HUES48 (cell line): ENCODE measurements around the gene PTPDC1.

Experiments
- H3K27ac ChIP-seq: one replicate; pipeline ENCODE4 v1.7.0; 2013; ENCODE audit warnings: low read depth, low read length, inconsistent platforms
- H3K27me3 ChIP-seq: 2 replicates; pipeline ENCODE4 v1.6.1; 2013; ENCODE audit warnings: mild to moderate bottlenecking, low read length; ENCODE audit not compliant: control insufficient read depth, insufficient read depth
- H3K36me3 ChIP-seq: 2 replicates; pipeline ENCODE4 v1.6.1; 2013; ENCODE audit warnings: low read length; ENCODE audit not compliant: control insufficient read depth, insufficient read depth
- H3K4me1 ChIP-seq: 2 replicates; pipeline ENCODE4 v1.6.1; 2013; ENCODE audit warnings: mild to moderate bottlenecking, low read length; ENCODE audit not compliant: control insufficient read depth, insufficient read depth
- H3K4me3 ChIP-seq: 2 replicates; pipeline ENCODE4 v1.5.1; 2013; ENCODE audit warnings: mild to moderate bottlenecking, low read depth, low read length
- H3K9ac ChIP-seq: 2 replicates; pipeline ENCODE4 v1.6.1; 2013; ENCODE audit warnings: mild to moderate bottlenecking, low read depth, low read length, moderate library complexity
- H3K9me3 ChIP-seq: 2 replicates; pipeline ENCODE4 v1.6.1; 2013; ENCODE audit warnings: low read length; ENCODE audit not compliant: control insufficient read depth, insufficient read depth

PTPDC1 gene

GRCh38 chr9:94144394-94144793 is 60.1 kb downstream of the PTPDC1 start:
- H3K4me1 ChIP-seq = peaks cover 10% of the 10 kb centered on the region
- H3K27ac ChIP-seq = no peak overlapping the region
- H3K27me3 ChIP-seq = no peaks in the 10 kb centered on the region
- H3K9me3 ChIP-seq = no peaks in the 10 kb centered on the region
- H3K9ac ChIP-seq = no peak overlapping the region
- no peaks in the 10 kb centered on the region for H3K36me3 ChIP-seq
- no peak overlapping the region for H3K4me3 ChIP-seq

GRCh38 chr9:94145640-94146039 is 61.4 kb downstream of the PTPDC1 start:
- Histone ChIP-seq H3K36me3 (no peaks in the 10 kb centered on the region), H3K27ac (no peak overlapping the region), H3K4me1 (peaks cover 19% of the 10 kb centered on the region), H3K4me3 (no peak overlapping the region), H3K9me3 (no peaks in the 10 kb centered on the region), H3K9ac (no peak overlapping the region), H3K27me3 (no peaks in the 10 kb centered on the region)

- H3K27ac ChIP-seq = no peak overlapping the region
- no peaks in the 10 kb centered on the region for H3K36me3 ChIP-seq
- H3K4me1 ChIP-seq = peaks cover 24% of the 10 kb centered on the region
- H3K9ac ChIP-seq = no peak overlapping the region
- H3K4me3 ChIP-seq = no peak overlapping the region
- no peaks in the 10 kb centered on the region for H3K9me3 ChIP-seq
- no peaks in the 10 kb centered on the region for H3K27me3 ChIP-seq
Observed at GRCh38 chr9:94147776-94148175, 63.5 kb downstream of the PTPDC1 start.

GRCh38 chr9:94148419-94148818 is 64.2 kb downstream of the PTPDC1 start:
- no peaks in the 10 kb centered on the region for H3K9me3 ChIP-seq
- H3K9ac ChIP-seq = no peak overlapping the region
- H3K27me3 ChIP-seq = no peaks in the 10 kb centered on the region
- H3K4me1 ChIP-seq = peaks cover 24% of the 10 kb centered on the region
- no peaks in the 10 kb centered on the region for H3K36me3 ChIP-seq
- H3K4me3 ChIP-seq = no peak overlapping the region
- H3K27ac ChIP-seq = no peak overlapping the region

DNA sequence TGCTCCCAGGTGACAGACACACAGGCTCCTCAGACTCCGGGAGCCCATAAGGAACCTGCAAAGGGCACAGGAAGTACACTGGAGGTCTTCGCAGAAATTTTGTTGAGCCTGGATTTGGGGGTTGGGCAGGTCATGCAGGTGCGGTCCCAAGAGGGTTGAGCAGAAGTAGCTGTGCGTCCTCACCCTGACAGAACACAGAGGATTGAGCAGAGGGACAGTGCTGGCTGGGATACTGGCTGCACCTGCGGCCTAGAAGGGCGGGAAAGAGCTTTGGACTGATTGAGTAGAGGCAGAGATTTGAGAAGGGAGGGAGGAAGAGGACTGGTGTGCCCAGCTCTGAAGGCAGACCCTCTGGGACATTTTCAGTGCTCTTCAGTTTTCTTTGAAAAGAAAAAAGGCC is 65.4 kb downstream of the PTPDC1 start:
- H3K27me3 ChIP-seq = no peaks in the 10 kb centered on the region
- peaks cover 24% of the 10 kb centered on the region for H3K4me1 ChIP-seq
- H3K9ac ChIP-seq = no peak overlapping the region
- H3K9me3 ChIP-seq = no peaks in the 10 kb centered on the region
- no peak overlapping the region for H3K27ac ChIP-seq
- H3K4me3 ChIP-seq = no peak overlapping the region
- H3K36me3 ChIP-seq = no peaks in the 10 kb centered on the region

GRCh38 chr9:94150279-94150828 is 66.1 kb downstream of the PTPDC1 start:
- Histone ChIP-seq H3K4me3 (no peak overlapping the region), H3K9me3 (no peaks in the 10 kb centered on the region), H3K27me3 (no peaks in the 10 kb centered on the region), H3K9ac (no peak overlapping the region), H3K4me1 (peaks cover 24% of the 10 kb centered on the region), H3K36me3 (no peaks in the 10 kb centered on the region), H3K27ac (no peak overlapping the region)

DNA sequence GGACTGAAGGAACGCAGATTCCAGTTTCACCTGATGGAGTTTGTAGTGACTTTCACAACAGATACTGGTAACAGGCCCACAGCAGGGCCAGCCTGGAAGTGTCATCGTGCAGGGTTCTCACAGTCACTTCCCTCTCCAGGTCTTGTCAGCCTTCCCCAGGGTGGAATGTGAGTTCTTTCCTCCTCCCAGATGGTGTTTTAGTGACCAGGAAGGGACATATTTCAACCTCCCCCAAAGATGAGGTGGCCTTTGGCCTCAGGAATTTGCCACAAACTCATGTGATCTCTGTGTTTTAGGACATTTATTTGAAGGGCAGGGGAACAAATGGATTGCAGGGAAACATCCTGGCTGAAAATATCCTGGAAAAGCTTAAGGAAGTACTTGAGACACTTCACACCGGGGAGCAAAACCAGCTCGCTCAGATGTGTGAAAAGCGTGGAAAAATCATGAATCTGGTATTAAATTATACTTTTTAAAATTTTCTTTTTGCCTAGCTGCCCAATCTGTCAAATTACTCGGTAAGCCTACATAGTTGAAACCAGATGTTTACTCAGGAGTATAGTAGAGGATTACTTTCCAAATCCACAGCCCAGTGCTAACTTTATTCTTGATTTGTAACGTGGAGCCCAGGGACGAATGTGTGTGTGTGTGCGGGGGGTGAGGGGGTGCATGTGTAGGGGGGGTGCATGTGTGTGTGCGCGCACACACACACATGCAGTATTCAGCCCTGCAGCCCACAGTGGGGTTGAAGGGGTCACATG is 66.8 kb downstream of the PTPDC1 start:
- no peak overlapping the region for H3K27ac ChIP-seq
- peaks cover 24% of the 10 kb centered on the region for H3K4me1 ChIP-seq
- H3K36me3 ChIP-seq = no peaks in the 10 kb centered on the region
- H3K27me3 ChIP-seq = no peaks in the 10 kb centered on the region
- H3K9ac ChIP-seq = no peak overlapping the region
- H3K4me3 ChIP-seq = no peak overlapping the region
- H3K9me3 ChIP-seq = no peaks in the 10 kb centered on the region

- no peak overlapping the region for H3K9ac ChIP-seq
- H3K36me3 ChIP-seq = no peaks in the 10 kb centered on the region
- no peaks in the 10 kb centered on the region for H3K27me3 ChIP-seq
- H3K4me1 ChIP-seq = peaks cover 18% of the 10 kb centered on the region
- H3K9me3 ChIP-seq = no peaks in the 10 kb centered on the region
- no peak overlapping the region for H3K4me3 ChIP-seq
- H3K27ac ChIP-seq = no peak overlapping the region
Observed at GRCh38 chr9:94153905-94154304, 69.6 kb downstream of the PTPDC1 start.

- Histone ChIP-seq H3K4me1 (no peaks in the 10 kb centered on the region), H3K4me3 (no peak overlapping the region), H3K27me3 (no peaks in the 10 kb centered on the region), H3K27ac (no peak overlapping the region), H3K9me3 (no peaks in the 10 kb centered on the region), H3K9ac (no peak overlapping the region), H3K36me3 (no peaks in the 10 kb centered on the region)
Observed at GRCh38 chr9:94156348-94157049, 72.2 kb downstream of the PTPDC1 start.

DNA sequence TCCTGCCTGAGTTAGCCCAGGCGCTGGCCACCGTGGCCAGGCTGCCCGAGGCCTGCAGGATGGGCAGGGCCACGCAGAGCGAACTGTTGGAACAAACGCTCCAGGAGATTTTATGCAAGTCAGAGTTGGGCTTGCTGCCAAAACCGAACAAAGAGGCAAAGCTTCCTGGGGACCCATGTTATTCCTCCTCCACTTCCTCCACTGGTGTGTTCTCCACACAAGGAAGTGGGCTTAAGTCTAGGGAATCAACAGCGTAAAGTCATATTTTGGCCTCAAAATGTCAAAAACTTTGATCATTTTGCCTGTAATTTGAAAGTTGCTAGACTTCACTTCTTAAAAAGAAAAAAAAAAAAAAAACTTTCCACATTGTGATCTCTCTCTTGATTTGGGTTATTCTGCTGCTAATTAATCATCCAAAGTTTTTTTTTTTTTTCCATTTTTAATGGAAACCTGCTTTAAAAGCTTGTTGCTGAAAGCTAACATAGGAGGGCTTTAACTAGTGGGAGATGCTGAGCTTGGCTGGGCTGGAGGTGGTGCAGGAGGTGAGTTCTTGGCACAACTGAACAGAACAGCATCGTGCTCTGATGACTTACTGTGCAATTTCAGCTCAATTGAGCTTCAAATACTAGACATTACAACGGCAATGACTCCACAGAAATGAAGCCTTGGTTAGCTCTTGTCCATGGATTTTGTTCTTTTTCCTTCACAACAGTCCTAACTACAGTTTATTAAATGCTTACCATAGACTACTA is 73.0 kb downstream of the PTPDC1 start:
- Histone ChIP-seq H3K4me1 (no peaks in the 10 kb centered on the region), H3K36me3 (no peaks in the 10 kb centered on the region), H3K9me3 (no peaks in the 10 kb centered on the region), H3K27me3 (no peaks in the 10 kb centered on the region), H3K27ac (no peak overlapping the region), H3K9ac (no peak overlapping the region), H3K4me3 (no peak overlapping the region)
